Trophoblast cell (in vitro differentiated cells and primary cell): Measurements from ENCODE around the gene TACC3.

ENCODE experiments used
- DNase-seq, 2 donors: peaks; one replicate each; pipeline ENCODE4 v3.0.0-alpha.2; 2016
- H2AFZ ChIP-seq: 2 replicates; pipeline ENCODE4 v1.6.1; 2013; ENCODE audit warnings: low read length, moderate library complexity, mild to moderate bottlenecking; ENCODE audit not compliant: insufficient read depth, poor library complexity
- H2AK5ac ChIP-seq: 2 replicates; pipeline ENCODE4 v1.6.1; 2013; ENCODE audit warnings: mild to moderate bottlenecking, low read length
- H2BK120ac ChIP-seq: 2 replicates; pipeline ENCODE4 v1.6.1; 2013; ENCODE audit warnings: low read length, mild to moderate bottlenecking, moderate library complexity; ENCODE audit not compliant: insufficient read depth, poor library complexity
- H2BK12ac ChIP-seq: 2 replicates; pipeline ENCODE4 v1.6.1; 2013; ENCODE audit warnings: mild to moderate bottlenecking, low read length, moderate library complexity
- H2BK5ac ChIP-seq: 2 replicates; pipeline ENCODE4 v1.6.1; 2013; ENCODE audit warnings: low read length, low read depth, moderate library complexity, mild to moderate bottlenecking; ENCODE audit not compliant: poor library complexity
- H3K14ac ChIP-seq: 2 replicates; pipeline ENCODE4 v1.6.1; 2013; ENCODE audit warnings: mild to moderate bottlenecking, low read length
- H3K18ac ChIP-seq: 2 replicates; pipeline ENCODE4 v1.6.1; 2013; ENCODE audit warnings: mild to moderate bottlenecking, low read length
- H3K23ac ChIP-seq: 2 replicates; pipeline ENCODE4 v1.6.1; 2013; ENCODE audit warnings: low read length
- H3K27ac ChIP-seq: 2 replicates; pipeline ENCODE4 v1.5.1; 2013; ENCODE audit warnings: low read depth, mild to moderate bottlenecking, inconsistent platforms, low read length, moderate library complexity
- H3K27me3 ChIP-seq: 2 replicates; pipeline ENCODE4 v1.6.1; 2013; ENCODE audit warnings: inconsistent platforms, mild to moderate bottlenecking, low read length, moderate library complexity; ENCODE audit not compliant: insufficient read depth
- H3K36me3 ChIP-seq, 2 experiments: 1 replicate in 1 of 2; 2 replicates in 1 of 2; pipeline ENCODE4 v1.6.1; 2013; ENCODE audit warnings: low read length in 2 of 2, mild to moderate bottlenecking in 2 of 2, moderate library complexity in 1 of 2; ENCODE audit not compliant: insufficient read depth in 2 of 2, control insufficient read depth in 1 of 2
- H3K4ac ChIP-seq: 2 replicates; pipeline ENCODE4 v1.6.1; 2013; ENCODE audit warnings: low read depth, mild to moderate bottlenecking, low read length, moderate library complexity
- H3K4me1 ChIP-seq, 2 experiments: 1 replicate in 1 of 2; 2 replicates in 1 of 2; pipeline ENCODE4 v1.6.1; 2013; ENCODE audit warnings: low read length in 2 of 2, mild to moderate bottlenecking in 2 of 2, moderate library complexity in 1 of 2; ENCODE audit not compliant: insufficient read depth in 2 of 2, control insufficient read depth in 1 of 2
- H3K4me2 ChIP-seq: 2 replicates; pipeline ENCODE4 v1.6.1; 2013; ENCODE audit warnings: inconsistent platforms, mild to moderate bottlenecking, low read length, moderate library complexity
- H3K4me3 ChIP-seq: 2 replicates; pipeline ENCODE4 v1.5.1; 2013; ENCODE audit warnings: mild to moderate bottlenecking, low read depth, low read length, inconsistent platforms
- H3K79me1 ChIP-seq: one replicate; pipeline ENCODE4 v1.6.1; 2013; ENCODE audit warnings: low read length
- H3K79me2 ChIP-seq: 2 replicates; pipeline ENCODE4 v1.6.1; 2013; ENCODE audit warnings: low read length, mild to moderate bottlenecking; ENCODE audit not compliant: control insufficient read depth, insufficient read depth, poor library complexity
- H3K9ac ChIP-seq: 2 replicates; pipeline ENCODE4 v1.6.1; 2013; ENCODE audit warnings: mild to moderate bottlenecking, low read length
- H3K9me3 ChIP-seq: 2 replicates; pipeline ENCODE4 v1.6.1; 2013; ENCODE audit warnings: low read depth, mild to moderate bottlenecking, control low read depth, inconsistent platforms, low read length; ENCODE audit not compliant: insufficient read depth
- H4K12ac ChIP-seq: 2 replicates; pipeline ENCODE4 v1.6.1; 2013; ENCODE audit warnings: low read depth, mild to moderate bottlenecking, low read length, moderate library complexity
- H4K8ac ChIP-seq: 2 replicates; pipeline ENCODE4 v1.6.1; 2013; ENCODE audit warnings: low read depth, mild to moderate bottlenecking, low read length, moderate library complexity
- H4K91ac ChIP-seq: one replicate; pipeline ENCODE4 v1.6.1; 2013; ENCODE audit warnings: low read depth, mild to moderate bottlenecking, low read length, moderate library complexity
- WGBS: extraction: QIAGEN DNeasy Blood & Tissue Kit; methylation state at CpG from one replicate; pipeline ENCODE4 v1.1.7; 2013; ENCODE audit warnings: missing lambda C conversion rate; ENCODE audit not compliant: insufficient read length, insufficient coverage; ENCODE audit errors: extremely low coverage; 5-methylcytosine and 5-hydroxymethylcytosine counted together

TACC3 gene

GRCh38 chr4:1722551-1723118 lies 1.3 kb downstream of the TACC3 start:
- Histone ChIP-seq H3K23ac (no peak overlapping the region), H2BK120ac (no peak overlapping the region), H4K8ac (no peak overlapping the region), H3K4me2 (peak overlapping the region; percentile 65), H3K14ac (no peak overlapping the region), H4K91ac (no peak overlapping the region), H2BK12ac (no peak overlapping the region), H2AK5ac (no peak overlapping the region), H3K27me3 (no peaks in the 10 kb centered on the region), H4K12ac (no peak overlapping the region), H2BK5ac (no peak overlapping the region), H3K4me1 (peaks cover 14 to 20% of the 10 kb centered on the region in 2 experiments), H3K4ac (peak overlapping the region; percentile 59), H3K9me3 (no peaks in the 10 kb centered on the region), H2AFZ (no peak overlapping the region), H3K27ac (no peak overlapping the region), H3K36me3 (peaks cover 43 to 45% of the 10 kb centered on the region in 2 experiments), H3K18ac (peak overlapping the region; percentile 9), H3K79me1 (peaks cover 6% of the 10 kb centered on the region), H3K9ac (peak overlapping the region; percentile 13), H3K4me3 (peak overlapping the region; percentile 86), H3K79me2 (peaks cover 19% of the 10 kb centered on the region)
- no peak for DNase-seq
- WGBS = no CpG with 5 or more reads among the region's 18 CpGs

GRCh38 chr4:1723131-1723801 lies 1.9 kb downstream of the TACC3 start:
- Histone ChIP-seq H3K79me1 (peaks cover 6% of the 10 kb centered on the region), H3K9me3 (no peaks in the 10 kb centered on the region), H2BK12ac (no peak overlapping the region), H3K4me3 (no peak overlapping the region), H3K23ac (no peak overlapping the region), H3K14ac (no peak overlapping the region), H3K4me1 (peaks cover 14 to 22% of the 10 kb centered on the region in 2 experiments), H2AK5ac (no peak overlapping the region), H3K27ac (no peak overlapping the region), H2BK5ac (no peak overlapping the region), H4K12ac (no peak overlapping the region), H4K91ac (no peak overlapping the region), H3K36me3 (peaks cover 43 to 45% of the 10 kb centered on the region in 2 experiments), H3K4ac (peak overlapping the region; percentile 59), H3K27me3 (no peaks in the 10 kb centered on the region), H2AFZ (no peak overlapping the region), H3K4me2 (peak overlapping the region; percentile 65), H3K79me2 (peaks cover 19% of the 10 kb centered on the region), H3K9ac (no peak overlapping the region), H4K8ac (no peak overlapping the region), H3K18ac (no peak overlapping the region), H2BK120ac (no peak overlapping the region)
- no CpG with 5 or more reads among the region's 12 CpGs for WGBS
- DNase-seq = peak; percentile 89 to 96

- Histone ChIP-seq H3K4me1 (peaks cover 6 to 14% of the 10 kb centered on the region in 2 experiments), H3K23ac (no peak overlapping the region), H4K91ac (no peak overlapping the region), H3K14ac (no peak overlapping the region), H2AK5ac (no peak overlapping the region), H3K9me3 (no peaks in the 10 kb centered on the region), H2BK120ac (no peak overlapping the region), H3K4me3 (no peak overlapping the region), H4K12ac (no peak overlapping the region), H3K18ac (no peak overlapping the region), H2AFZ (no peak overlapping the region), H3K27ac (no peak overlapping the region), H3K4ac (no peak overlapping the region), H3K27me3 (no peaks in the 10 kb centered on the region), H3K79me1 (peaks cover 3% of the 10 kb centered on the region), H3K4me2 (no peak overlapping the region), H4K8ac (no peak overlapping the region), H3K79me2 (peaks cover 13% of the 10 kb centered on the region), H2BK12ac (no peak overlapping the region), H3K36me3 (peaks cover 53 to 57% of the 10 kb centered on the region in 2 experiments), H2BK5ac (no peak overlapping the region), H3K9ac (no peak overlapping the region)
- DNase-seq = no peak
- no CpG with 5 or more reads among the region's 10 CpGs for WGBS
These were observed 4.2 kb downstream of the TACC3 start for GRCh38 chr4:1725521-1725920.

- H2AK5ac ChIP-seq = no peak overlapping the region
- H2AFZ ChIP-seq = no peak overlapping the region
- no peaks in the 10 kb centered on the region for H3K79me1 ChIP-seq
- peaks cover 2% of the 10 kb centered on the region for H3K9me3 ChIP-seq
- H2BK5ac ChIP-seq = no peak overlapping the region
- no peaks in the 10 kb centered on the region for H3K27me3 ChIP-seq
- no peak overlapping the region for H3K27ac ChIP-seq
- H3K14ac ChIP-seq = no peak overlapping the region
- peak; percentile 84 to 97 for DNase-seq
- H2BK120ac ChIP-seq = no peak overlapping the region
- no peak overlapping the region for H3K23ac ChIP-seq
- WGBS = no CpG with 5 or more reads among the region's 17 CpGs
- H3K18ac ChIP-seq = no peak overlapping the region
- H3K4me3 ChIP-seq = no peak overlapping the region
- peaks cover 61 to 65% of the 10 kb centered on the region in 2 experiments for H3K36me3 ChIP-seq
- no peak overlapping the region for H3K9ac ChIP-seq
- peaks cover 12% of the 10 kb centered on the region for H3K79me2 ChIP-seq
- no peak overlapping the region for H4K12ac ChIP-seq
- H2BK12ac ChIP-seq = no peak overlapping the region
- peaks cover 6 to 14% of the 10 kb centered on the region in 2 experiments for H3K4me1 ChIP-seq
- no peak overlapping the region for H3K4ac ChIP-seq
- H4K8ac ChIP-seq = no peak overlapping the region
- no peak overlapping the region for H3K4me2 ChIP-seq
- H4K91ac ChIP-seq = no peak overlapping the region
These were observed 5.0 kb downstream of the TACC3 start for GRCh38 chr4:1726146-1726934.
